Heart left ventricle (tissue), 13 donors: ENCODE measurements around the gene MAGIX.

Experiments
- CTCF ChIP-seq, 12 donors: fragments of 200-600 bp; sonication (generic) in 4 of 12; IDR thresholded peaks; one replicate each; pipeline versions ENCODE4 v1.5.0 to v1.8.0; 2018 to 2022; ENCODE audit warnings: antibody characterized with exemption in 12 of 12, mild to moderate bottlenecking in 5 of 12
- POLR2A ChIP-seq, 2 donors: fragments of 450-650 bp; IDR thresholded peaks; one replicate each; pipeline ENCODE4 v1.6.1; 2017; ENCODE audit warnings: antibody characterized with exemption in 2 of 2, mild to moderate bottlenecking in 2 of 2, moderate library complexity in 2 of 2
- donor health status: ischemic (EF 13 %, LVEDD 7.1; RV severe dilation, severe dysfunction).
- donor health status: DM: no; HTN: yes; CAD: no.
- donor health status: DM: no; HTN: no; CAD: no.
- donor health status: ischemic (EF 25% LVEDD 6.9; RV normal size, moderate dysfunction).
- donor health status: ischemic (EF 25% LVEDD 5.7; RV mildly dilated, moderate dysfunction).
- donor health status: ischemic (EF 35%, LVEDD 5.7; RV mildly dilated, moderate dysfunction).
- donor health status: nonischemic (EF 11% LVEDD 7.7; RV severe dilation, severe dysfunction).
- donor health status: DM: yes; HTN: yes; CAD: no.
- donor health status: PGD.
- donor health status: ischemic (EF 29% LVEDD 5.4; RV normal size, mild dysfunction).
- donor health status: nonischemic (EF 23%, LVEDD 6.1; RV moderate dilation, normal function).

GRCh38 chrX:49172280-49172780, 9.8 kb downstream of the MAGIX start:
- TF ChIP-seq POLR2A (IDR thresholded peaks at IDR 0.05) (no peak), CTCF (IDR thresholded peaks at IDR 0.05) (no peak)
